Epithelial cell of proximal tubule (primary cell): ENCODE data around the gene SSC4D. TPM values are rescaled to one million over a fixed set of nuclear protein-coding genes. Genes with fewer than 3 reads are reported as not detected.
"Not testable (repeated sequence)": the region's sequence is repeated elsewhere in the genome, so short reads cannot be mapped to it uniquely, and the experiment has no call there.

Source experiments
- DNase-seq: peaks from one replicate; pipeline ENCODE4 v3.0.0-alpha.2; 2011; ENCODE audit warnings: low read depth
- H3K4me3 ChIP-seq: 2 replicates; pipeline ENCODE4 v1.5.1; 2011; ENCODE audit warnings: low read depth, mild to moderate bottlenecking, low read length
- total RNA-seq: library from RNA; depleted of rRNA; stranded (reverse); fragments of >200 nt; gene quantifications from 2 replicates; pipeline ENCODE4 v1.2.3, GENCODE V29; 2015
- TF ChIP-seq, protein P1 (sequence below): conservative IDR thresholded peaks from 2 replicates; pipeline ENCODE4 v1.5.1; 2012; ENCODE audit warnings: low read depth, mild to moderate bottlenecking, low read length

SSC4D gene
- total RNA-seq, 1 donor from 2014 or later, result 2.1 TPM

GRCh38 chr7:76430211-76430610 is 20.7 kb upstream of the SSC4D start:
- H3K4me3 ChIP-seq, result no peak overlapping the region
- no peak for DNase-seq
- TF ChIP-seq, protein P1, sequence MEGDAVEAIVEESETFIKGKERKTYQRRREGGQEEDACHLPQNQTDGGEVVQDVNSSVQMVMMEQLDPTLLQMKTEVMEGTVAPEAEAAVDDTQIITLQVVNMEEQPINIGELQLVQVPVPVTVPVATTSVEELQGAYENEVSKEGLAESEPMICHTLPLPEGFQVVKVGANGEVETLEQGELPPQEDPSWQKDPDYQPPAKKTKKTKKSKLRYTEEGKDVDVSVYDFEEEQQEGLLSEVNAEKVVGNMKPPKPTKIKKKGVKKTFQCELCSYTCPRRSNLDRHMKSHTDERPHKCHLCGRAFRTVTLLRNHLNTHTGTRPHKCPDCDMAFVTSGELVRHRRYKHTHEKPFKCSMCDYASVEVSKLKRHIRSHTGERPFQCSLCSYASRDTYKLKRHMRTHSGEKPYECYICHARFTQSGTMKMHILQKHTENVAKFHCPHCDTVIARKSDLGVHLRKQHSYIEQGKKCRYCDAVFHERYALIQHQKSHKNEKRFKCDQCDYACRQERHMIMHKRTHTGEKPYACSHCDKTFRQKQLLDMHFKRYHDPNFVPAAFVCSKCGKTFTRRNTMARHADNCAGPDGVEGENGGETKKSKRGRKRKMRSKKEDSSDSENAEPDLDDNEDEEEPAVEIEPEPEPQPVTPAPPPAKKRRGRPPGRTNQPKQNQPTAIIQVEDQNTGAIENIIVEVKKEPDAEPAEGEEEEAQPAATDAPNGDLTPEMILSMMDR, result no peak

DNA sequence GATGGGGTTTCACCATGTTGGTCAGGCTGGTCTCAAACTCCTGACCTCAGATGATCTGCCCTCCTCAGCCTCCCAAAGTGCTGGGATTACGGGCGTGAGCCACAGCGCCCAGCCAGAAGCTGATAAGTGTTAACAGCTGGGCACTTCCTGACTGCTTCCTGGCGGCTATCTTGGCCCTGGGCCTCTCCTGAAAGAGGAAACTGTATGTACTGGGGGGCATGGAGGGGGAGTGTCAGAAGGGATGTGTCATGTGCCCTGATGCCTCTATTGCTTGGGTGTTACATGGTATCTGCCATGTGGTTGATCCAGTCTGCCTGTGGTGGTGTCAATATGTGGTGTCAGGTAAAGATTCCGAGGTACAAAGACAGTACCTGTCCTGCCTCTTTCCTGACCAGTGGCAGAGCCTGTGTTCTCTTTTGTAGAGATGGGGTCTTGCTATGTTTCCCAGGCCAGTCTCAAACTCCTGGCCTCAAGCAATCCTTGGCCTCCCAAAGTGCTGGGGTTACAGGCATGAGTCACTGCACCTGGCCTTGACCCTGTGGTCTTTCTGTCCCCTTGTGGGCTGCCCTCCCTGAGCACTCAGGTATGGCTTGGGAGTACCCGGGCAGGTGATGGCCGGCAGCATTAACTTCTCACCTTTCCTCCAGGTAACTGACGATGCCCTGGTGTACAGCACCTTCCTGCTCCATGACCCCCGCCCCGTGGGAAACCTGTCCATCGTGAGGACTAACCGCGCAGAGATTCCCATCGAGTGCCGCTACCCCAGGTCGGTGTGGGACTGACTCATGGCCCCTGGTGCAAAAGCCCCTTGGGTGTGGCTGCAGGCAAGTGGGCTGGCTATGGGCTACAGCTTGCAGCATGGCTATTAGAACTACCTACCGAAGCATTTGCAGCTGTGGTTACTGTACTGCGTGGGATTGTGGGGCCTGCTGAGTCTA is 19.6 kb upstream of the SSC4D start:
- H3K4me3 ChIP-seq, result no peak overlapping the region
- TF ChIP-seq, protein P1, result no peak
- DNase-seq, result no peak

DNA sequence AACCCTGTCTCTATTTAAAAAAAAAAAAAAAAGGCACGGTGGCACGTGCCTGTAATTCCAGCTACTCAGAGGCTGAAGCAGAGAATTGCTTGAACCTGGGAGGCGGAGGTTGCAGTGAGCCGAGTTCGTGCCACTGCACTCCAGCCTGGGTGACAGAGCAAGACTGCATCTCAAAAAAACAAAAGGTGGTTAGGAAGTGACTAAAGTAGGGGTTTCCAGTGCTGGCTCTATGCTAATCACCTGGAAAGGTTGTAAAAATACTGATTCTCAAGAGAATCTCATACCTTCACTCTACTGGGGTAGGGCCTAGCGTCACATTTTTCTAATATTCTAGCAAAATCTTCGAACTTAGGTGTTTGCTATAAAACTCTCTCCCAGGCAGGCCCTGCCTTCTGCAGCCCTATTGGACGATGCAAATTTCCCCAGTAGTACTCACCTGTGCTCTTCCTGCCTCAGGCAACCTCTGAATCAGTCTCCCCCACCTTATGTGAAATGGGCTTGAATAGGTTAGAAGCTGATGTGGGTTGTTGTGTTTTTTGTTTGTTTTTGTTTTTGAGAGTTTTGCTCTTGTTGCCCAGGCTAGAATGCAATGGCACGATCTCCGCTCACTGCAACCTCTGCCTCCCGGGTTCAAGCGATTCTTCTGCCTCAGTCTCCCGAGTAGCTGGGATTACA is 18.8 kb upstream of the SSC4D start:
- H3K4me3 ChIP-seq, result no peak overlapping the region
- no peak for DNase-seq
- TF ChIP-seq, protein P1, result no peak

DNA sequence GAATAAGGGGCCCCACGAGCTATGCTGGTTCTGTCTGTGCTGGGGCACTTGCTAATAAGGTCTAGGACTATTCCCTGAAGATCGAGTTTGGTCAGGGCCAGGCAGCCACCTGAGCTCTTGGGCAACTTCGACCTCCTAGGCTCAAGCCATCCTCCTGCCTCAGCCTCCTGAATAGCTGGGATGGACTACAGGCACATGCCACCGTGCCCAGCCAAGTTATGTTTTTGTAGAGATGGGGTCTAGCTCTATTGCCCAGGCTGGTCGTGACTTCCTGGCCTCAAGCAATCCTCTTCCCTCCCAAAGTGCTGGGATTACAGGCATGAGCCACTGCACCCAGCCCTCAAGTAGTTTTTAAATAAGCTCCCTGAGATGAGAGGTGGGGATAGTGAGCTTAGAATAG is 18.1 kb upstream of the SSC4D start:
- no peak overlapping the region for H3K4me3 ChIP-seq
- TF ChIP-seq, protein P1, result no peak
- DNase-seq, result no peak

DNA sequence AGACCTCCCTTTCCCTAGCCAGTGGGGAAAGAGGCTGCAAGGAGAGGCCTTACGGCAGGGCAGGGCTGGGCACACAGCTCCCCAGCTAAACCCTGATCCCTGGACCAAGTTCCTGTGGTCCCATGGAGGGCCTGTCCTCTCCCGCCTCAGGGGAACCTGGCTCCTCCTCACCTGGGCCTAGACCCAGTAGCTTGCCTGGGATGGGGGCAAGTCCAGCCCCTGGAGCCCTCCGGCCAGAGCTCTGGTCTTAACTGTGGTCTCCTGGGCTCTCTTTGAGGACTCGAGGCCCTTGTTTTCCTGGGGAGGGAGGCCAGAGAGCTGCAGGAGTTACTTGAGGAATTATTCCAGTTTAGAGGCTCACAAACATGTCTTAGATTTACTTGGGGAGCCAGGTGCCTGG is 16.7 kb upstream of the SSC4D start:
- H3K4me3 ChIP-seq, result no peak overlapping the region
- TF ChIP-seq, protein P1, result no peak
- DNase-seq, result no peak

- DNase-seq, H3K4me3 ChIP-seq: not testable (repeated sequence)
Measured at GRCh38 chr7:76425558-76425957, 16.1 kb upstream of the SSC4D start.

DNA sequence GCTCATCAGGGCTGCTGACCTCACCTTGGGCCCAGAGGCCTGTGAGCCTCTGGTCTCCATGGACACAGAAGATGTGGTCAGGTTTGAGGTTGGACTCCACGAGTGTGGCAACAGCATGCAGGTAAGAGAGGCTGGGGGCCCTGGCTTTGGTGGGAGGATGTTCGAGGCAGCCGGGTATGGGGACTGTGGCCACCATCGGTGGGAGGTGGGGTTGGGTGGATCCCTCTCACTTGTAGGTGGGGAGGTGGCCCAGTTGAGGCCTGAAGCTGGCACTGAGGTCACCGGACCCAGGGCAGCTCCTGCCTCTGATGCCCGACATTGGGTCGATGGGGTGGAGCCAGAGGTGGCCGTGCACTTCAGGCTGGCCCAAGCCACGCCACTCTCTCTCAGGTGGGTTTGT is 15.7 kb upstream of the SSC4D start:
- DNase-seq, result no peak
- H3K4me3 ChIP-seq, result no peak overlapping the region
- TF ChIP-seq, protein P1, result no peak
